GM19193 (cell line): ENCODE measurements around the gene SPSB3.

Source experiments
- POLR2A ChIP-seq: IDR thresholded peaks from 4 replicates; pipeline ENCODE4 v1.6.1; 2011; ENCODE audit not compliant: insufficient read depth, insufficient read length; ENCODE audit errors: extremely low read depth

The SPSB3 gene

GRCh38 chr16:1757714-1758461 is 24.5 kb downstream of the SPSB3 start:
- no peak for TF ChIP-seq POLR2A

- no peak for TF ChIP-seq POLR2A
These were observed 28.2 kb downstream of the SPSB3 start for GRCh38 chr16:1754204-1754603.

- TF ChIP-seq POLR2A, result no peak
These were observed 29.5 kb downstream of the SPSB3 start for GRCh38 chr16:1752853-1753252.

GRCh38 chr16:1751946-1752345 is 30.4 kb downstream of the SPSB3 start:
- no peak for TF ChIP-seq POLR2A

DNA sequence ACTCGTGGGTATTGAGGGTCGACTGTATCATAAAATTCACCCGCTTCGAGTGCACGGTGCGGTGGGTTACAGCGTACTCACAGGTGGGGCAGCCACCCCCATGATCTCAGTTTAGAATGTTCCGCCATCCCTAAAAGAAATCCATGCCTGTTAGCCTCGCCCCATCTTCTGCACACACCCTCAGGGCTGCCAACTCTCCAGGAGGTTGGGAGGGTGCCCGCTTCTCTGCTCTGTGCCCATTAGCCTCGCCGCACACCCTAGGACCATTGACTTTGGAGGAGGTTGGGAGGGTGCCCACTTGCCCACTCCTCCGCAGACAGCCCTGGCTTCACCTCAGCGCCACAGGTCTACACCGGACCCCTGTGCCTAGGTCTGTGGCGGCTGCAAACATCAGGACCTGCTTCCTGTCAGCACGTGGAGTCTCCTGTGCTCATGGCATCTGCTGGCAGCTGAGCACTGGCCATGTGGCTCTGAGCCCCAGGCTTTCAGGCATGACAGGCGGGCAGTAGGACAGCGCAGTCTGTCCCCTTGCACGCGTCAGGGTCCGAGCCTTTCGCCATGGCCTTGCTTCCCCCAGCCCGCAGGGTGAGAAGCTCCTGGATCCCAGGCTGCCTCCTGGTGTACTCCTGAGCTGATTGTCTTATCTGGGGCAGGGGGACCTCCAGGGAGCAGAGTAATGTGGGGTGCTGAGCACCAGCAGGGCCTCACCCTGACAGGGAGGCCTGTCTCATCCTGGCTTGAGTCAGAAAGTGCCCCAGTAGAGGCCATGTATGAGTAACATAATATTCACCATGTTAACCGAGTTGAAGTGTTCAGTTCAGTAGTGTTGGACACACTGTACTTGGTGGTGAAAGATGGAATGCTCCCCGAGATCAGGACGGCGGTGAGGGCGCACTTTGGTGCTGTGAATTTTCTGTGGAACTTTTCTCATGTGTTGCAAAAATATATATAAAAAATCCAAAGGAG is 32.9 kb downstream of the SPSB3 start:
- no peak for TF ChIP-seq POLR2A

DNA sequence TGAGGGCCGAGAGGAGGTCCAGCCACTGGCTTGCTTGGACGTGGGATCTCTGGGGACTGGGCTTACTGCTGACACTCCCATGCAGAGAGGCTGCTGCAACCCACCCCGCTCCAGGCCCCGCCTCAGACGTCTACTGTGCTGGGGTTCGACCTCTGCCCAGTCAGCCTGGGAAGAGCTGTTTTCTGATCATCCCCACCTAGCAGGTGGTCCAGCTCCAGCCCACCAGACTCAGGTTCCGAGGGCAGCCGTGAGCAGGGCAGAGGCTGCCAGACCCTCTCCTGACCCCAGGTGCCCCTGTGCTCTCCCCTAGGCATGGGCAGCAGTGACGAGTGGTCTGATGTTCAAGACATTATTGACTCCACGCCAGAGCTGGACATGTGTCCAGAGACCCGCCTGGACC is 34.4 kb downstream of the SPSB3 start:
- TF ChIP-seq POLR2A, result no peak

DNA sequence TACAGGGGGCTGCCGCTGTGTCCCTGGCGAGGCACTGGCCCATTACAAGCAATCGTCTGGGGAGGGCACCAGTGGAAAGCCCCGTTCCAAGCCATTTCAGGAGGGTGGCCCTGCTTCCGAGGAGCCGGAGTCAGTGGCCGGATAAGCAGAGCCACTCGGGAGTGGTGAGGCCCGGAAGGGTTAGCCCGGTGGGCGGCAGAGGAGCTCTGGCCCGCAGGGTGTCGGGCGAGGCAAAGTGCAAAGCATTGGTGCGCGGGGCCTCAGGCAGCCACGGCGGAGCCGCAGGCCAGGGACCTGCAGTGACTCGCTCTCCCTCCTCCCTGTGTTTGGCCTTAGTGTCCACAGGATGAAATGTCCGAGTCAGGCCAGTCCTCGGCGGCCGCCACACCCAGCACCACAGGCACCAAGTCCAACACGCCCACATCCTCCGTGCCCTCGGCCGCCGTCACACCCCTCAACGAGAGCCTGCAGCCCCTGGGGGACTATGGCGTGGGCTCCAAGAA is 35.6 kb downstream of the SPSB3 start:
- TF ChIP-seq POLR2A, result no peak

- TF ChIP-seq POLR2A, result no peak
These were observed 36.3 kb downstream of the SPSB3 start for GRCh38 chr16:1745900-1746692.

GRCh38 chr16:1745181-1745899 is 37.0 kb downstream of the SPSB3 start:
- no peak for TF ChIP-seq POLR2A

GRCh38 chr16:1744338-1744840 is 38.0 kb downstream of the SPSB3 start:
- no peak for TF ChIP-seq POLR2A

GRCh38 chr16:1743376-1744337 is 38.7 kb downstream of the SPSB3 start:
- TF ChIP-seq POLR2A, result no peak

DNA sequence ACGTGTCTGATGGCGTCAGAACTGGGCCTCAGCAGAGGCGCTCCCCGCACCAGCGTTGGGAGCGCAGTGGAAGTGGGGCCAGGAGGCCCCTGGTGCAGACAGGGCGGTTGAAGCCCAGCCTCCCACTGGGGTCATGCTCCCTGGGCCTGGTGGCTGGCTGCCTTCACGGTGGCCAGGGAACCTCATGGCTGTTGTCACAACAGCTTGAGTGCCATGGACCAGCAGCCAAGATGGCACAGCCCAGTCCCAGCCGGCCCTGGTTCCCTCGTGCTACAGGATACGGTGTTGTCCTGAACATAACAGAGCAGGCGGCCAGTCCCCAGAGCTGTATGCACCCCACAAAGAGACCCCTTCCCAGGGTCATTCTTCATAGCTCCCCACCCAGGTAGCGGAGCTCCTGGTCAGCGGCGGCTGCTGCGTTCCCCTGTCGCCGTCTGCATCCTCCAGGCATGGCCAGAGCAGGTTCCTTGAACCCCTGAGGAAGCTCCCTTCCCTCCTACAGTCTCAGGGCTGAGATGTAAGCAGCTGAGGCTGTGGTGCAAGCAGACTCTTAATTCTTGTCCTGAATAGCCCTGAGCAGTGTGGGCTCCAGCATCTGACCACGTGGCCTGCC is 40.7 kb downstream of the SPSB3 start:
- no peak for TF ChIP-seq POLR2A

GRCh38 chr16:1740781-1741490 is 41.4 kb downstream of the SPSB3 start:
- TF ChIP-seq POLR2A, result no peak
